SKM-1 treated with dmso at 0.1 percent for 144 hours (cell line): Measurements from ENCODE around the gene MYL5.
"Not testable (repeated sequence)": the region's sequence is repeated elsewhere in the genome, so short reads cannot be mapped to it uniquely, and the experiment has no call there.

Source experiments
- DNase-seq: peaks from one replicate; lab custom pipeline; 2025; ENCODE audit not compliant: unreplicated experiment; lab: John Stamatoyannopoulos, UW

Gene MYL5

GRCh38 chr4:723751-724530 is 49.6 kb downstream of the MYL5 start:
- no peak for DNase-seq

DNA sequence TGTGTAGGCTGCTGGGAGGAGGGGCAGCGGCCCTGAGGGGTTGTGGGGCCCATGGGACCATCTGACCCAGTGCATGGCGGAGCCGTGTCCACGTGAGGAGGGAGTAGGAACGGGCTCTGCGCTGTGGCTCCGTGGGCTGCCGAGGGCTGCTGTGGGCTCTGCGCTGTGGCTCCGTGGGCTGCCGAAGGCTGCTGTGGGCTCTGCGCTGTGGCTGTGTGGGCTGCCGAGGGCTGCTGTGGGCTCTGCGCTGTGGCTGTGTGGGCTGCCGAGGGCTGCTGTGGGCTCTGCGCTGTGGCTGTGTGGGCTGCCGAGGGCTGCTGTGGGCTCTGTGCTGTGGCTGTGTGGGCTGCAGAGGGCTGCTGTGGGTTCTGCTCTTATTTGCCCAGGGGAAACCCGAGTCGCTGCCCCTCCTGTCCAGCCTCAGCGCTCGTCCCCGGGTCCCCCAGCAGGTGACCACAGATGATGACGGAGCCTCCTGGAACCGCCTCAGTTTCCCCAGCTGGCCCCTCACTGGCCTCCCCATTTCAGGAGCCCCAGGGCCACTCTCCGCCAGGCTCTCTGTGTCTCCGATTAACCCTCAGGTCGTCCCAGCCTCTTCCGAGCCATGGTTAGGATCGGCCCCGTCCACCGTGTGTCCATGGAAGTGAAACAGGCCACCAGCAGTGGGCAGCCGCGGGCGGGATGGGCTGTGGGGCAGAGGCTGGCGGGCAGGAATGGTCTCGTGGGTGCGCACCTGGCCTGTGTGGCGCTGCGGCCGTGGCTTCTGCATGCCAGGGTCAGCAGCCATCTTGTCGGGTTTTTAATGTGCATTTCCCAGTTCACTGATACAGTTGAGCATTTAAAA is 51.3 kb downstream of the MYL5 start:
- DNase-seq, result no peak

DNA sequence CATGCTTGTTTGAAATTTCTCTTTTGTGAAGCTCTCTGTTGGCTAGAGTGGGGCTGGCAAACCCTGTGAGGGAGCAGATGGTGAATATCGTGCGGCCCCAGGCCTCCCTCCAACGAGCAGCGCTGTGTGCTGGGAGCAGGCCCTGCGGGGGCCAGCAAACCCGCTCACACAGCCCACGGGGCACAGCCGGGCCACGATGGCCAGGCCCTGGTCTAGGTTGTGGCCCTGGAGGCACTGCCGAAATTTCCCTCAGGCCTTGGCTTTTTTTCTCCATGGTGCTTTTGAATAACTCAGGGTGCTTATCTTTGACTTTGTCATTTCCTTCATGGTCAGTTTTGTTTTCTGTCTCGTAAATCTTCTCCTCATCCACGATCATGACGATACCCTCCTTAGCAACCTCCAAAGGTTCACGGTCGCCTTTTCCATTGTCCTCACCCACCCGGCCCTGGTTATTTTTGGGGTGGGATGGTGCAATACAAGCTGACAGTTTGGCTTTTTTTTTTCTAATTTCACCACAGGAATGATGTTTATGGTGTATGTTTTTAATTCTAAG is 52.0 kb downstream of the MYL5 start:
- DNase-seq, result no peak

- DNase-seq, result no peak
These were observed 52.5 kb downstream of the MYL5 start for GRCh38 chr4:726838-727237.

GRCh38 chr4:727576-727975 is 53.2 kb downstream of the MYL5 start:
- DNase-seq, result no peak

GRCh38 chr4:729336-730315 is 55.3 kb downstream of the MYL5 start:
- no peak for DNase-seq

DNA sequence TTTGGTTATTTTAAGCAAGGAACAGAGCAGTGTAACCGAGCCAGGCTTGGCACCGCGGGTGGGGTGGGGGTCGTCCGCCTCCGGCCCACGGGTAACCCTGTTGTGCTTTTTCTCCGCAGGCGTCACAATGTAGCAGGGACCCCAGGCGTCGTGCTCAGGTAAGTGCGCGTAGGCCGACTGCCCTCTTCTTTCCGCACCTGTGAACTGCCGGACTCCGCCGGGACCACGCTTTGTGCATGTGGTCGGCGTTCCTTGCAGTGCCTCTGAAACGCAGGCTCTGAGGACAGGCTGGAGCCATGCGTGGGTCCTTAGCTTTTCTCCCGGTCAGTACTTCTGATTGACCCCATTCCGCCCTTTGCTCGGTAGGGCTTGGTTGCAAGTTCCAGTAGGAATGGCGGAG is 56.2 kb downstream of the MYL5 start:
- no peak for DNase-seq

- DNase-seq, result not testable (repeated sequence)
These were observed 56.9 kb downstream of the MYL5 start for GRCh38 chr4:730946-731904.
